ENCODE measurements around the gene TTC34.
"Not testable (repeated sequence)": the region's sequence is repeated elsewhere in the genome, so short reads cannot be mapped to it uniquely, and the experiment has no call there.

The TTC34 gene

GRCh38 chr1:2777424-2778219 lies 23.9 kb downstream of the TTC34 start:
- no peak for TF ChIP-seq CTCF (IDR thresholded peaks at IDR 0.05; ENCODE audit: low read depth, low read length)

GRCh38 chr1:2775333-2775732 lies 26.2 kb downstream of the TTC34 start:
- H3K4me3 ChIP-seq (ENCODE audit: low read depth, low read length), result not testable (repeated sequence)

More at GRCh38 chr1:2777424-2778219, 23.9 kb downstream of the TTC34 start:
- no peak overlapping the region for H3K4me3 ChIP-seq (ENCODE audit: low read depth, low read length)

- not testable (repeated sequence) for H3K4me3 ChIP-seq (ENCODE audit: low read depth, low read length)
These were observed 33.4 kb downstream of the TTC34 start for GRCh38 chr1:2768052-2768451.

- not testable (repeated sequence) for H3K4me3 ChIP-seq (ENCODE audit: low read depth, low read length)
These were observed 42.1 kb downstream of the TTC34 start for GRCh38 chr1:2759433-2759832.

GRCh38 chr1:2757519-2757918 lies 44.0 kb downstream of the TTC34 start:
- not testable (repeated sequence) for H3K4me3 ChIP-seq (ENCODE audit: low read depth, low read length)

GRCh38 chr1:2755426-2755825 lies 46.1 kb downstream of the TTC34 start:
- H3K4me3 ChIP-seq (ENCODE audit: low read depth, low read length), result not testable (repeated sequence)

GRCh38 chr1:2754597-2754996 lies 46.9 kb downstream of the TTC34 start:
- not testable (repeated sequence) for H3K4me3 ChIP-seq (ENCODE audit: low read depth, low read length)

GRCh38 chr1:2752503-2752902 lies 49.0 kb downstream of the TTC34 start:
- not testable (repeated sequence) for H3K4me3 ChIP-seq (ENCODE audit: low read depth, low read length)

- H3K4me3 ChIP-seq (ENCODE audit: low read depth, low read length), result not testable (repeated sequence)
These were observed 49.6 kb downstream of the TTC34 start for GRCh38 chr1:2751866-2752265.

- not testable (repeated sequence) for H3K4me3 ChIP-seq (ENCODE audit: low read depth, low read length)
These were observed 50.4 kb downstream of the TTC34 start for GRCh38 chr1:2750766-2751730.

- H3K4me3 ChIP-seq (ENCODE audit: low read depth, low read length), result not testable (repeated sequence)
These were observed 51.3 kb downstream of the TTC34 start for GRCh38 chr1:2750041-2750680.

GRCh38 chr1:2748626-2749025 lies 52.9 kb downstream of the TTC34 start:
- not testable (repeated sequence) for H3K4me3 ChIP-seq (ENCODE audit: low read depth, low read length)

- H3K4me3 ChIP-seq (ENCODE audit: low read depth, low read length), result not testable (repeated sequence)
These were observed 106.7 kb downstream of the TTC34 start for GRCh38 chr1:2694796-2695195.

GRCh38 chr1:2690180-2690579 lies 111.3 kb downstream of the TTC34 start:
- H3K4me3 ChIP-seq (ENCODE audit: low read depth, low read length), result not testable (repeated sequence)

GRCh38 chr1:2688336-2688665 lies 113.2 kb downstream of the TTC34 start:
- H3K4me3 ChIP-seq (ENCODE audit: low read depth, low read length), result not testable (repeated sequence)

GRCh38 chr1:2687638-2688335 lies 113.7 kb downstream of the TTC34 start:
- not testable (repeated sequence) for H3K4me3 ChIP-seq (ENCODE audit: low read depth, low read length)

GRCh38 chr1:2687174-2687591 lies 114.3 kb downstream of the TTC34 start:
- not testable (repeated sequence) for H3K4me3 ChIP-seq (ENCODE audit: low read depth, low read length)

GRCh38 chr1:2686091-2686863 lies 115.2 kb downstream of the TTC34 start:
- H3K4me3 ChIP-seq (ENCODE audit: low read depth, low read length), result not testable (repeated sequence)
